Peyer's patch (tissue), 4 donors: ENCODE data around the gene RABGAP1.

ENCODE experiments used
- CTCF ChIP-seq, 6 experiments: fragments of 450-650 bp in 4 of 6; fragments of 200-600 bp in 2 of 6; sonication (generic) in 1 of 6; IDR thresholded peaks; one replicate each; pipeline ENCODE4 v1.5.1; 2017 to 2019; ENCODE audit warnings: antibody characterized with exemption in 6 of 6, mild to moderate bottlenecking in 3 of 6, moderate library complexity in 1 of 6
- POLR2A ChIP-seq, 2 donors: fragments of 450-650 bp; IDR thresholded peaks; one replicate each; pipeline ENCODE4 v1.5.1; 2017; ENCODE audit warnings: antibody characterized with exemption in 2 of 2, mild to moderate bottlenecking in 2 of 2, moderate library complexity in 2 of 2

DNA sequence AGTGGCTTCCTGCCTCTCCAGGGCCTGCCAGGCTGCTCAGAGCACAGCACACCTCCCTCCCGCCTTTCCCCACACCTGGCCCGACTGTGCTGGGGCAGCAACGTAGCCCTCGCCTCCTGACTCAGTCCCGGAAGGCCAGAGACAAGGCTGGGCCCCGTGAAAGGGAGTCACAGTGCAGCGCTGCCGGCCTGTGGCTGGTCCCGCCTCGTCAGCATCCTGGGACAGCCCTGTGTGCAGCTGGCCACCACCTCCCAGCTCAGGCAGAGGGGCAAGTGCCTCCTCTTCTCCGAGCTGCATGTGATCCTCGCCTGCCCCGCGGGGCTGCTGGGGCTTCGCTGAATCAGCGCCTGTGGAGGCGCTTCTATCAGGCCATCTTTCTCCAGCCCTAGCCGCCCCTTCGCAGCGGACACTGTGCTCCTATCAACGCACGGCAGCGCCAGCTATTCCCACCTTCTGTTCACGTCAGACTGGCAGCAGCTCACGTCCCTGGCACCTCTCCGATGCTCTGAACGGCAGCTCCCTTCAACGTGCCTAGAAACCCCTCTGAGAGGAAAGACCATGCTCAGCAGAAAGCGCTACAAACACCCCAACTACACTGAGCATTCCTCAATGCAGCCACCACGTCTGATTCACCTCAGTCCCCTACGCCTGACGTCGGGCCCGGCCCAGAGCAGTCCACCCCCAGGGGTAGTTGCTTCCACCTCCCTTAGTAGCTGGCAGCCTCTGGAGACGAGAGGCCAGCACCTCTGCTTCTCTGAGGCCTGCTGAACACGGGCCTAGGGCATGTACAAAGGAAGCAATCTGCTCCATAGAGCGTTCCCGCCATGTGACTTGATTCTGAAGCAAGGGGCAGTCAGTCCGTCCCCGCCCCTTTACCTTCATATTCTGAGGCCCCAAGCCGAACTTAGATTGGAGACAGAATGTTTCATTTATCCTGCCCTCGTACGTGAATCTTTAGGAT is 171.5 kb downstream of the RABGAP1 start:
- TF ChIP-seq POLR2A (IDR thresholded peaks at IDR 0.05) (no peak), CTCF (IDR thresholded peaks at IDR 0.05) (no peak)
